HG02623 (cell line): Measurements from ENCODE around the gene CNPY1.

Experiments
- ATAC-seq: cut with Tn5 transposase; IDR thresholded peaks from one replicate; pipeline ENCODE4 v1.9.1; 2021; ENCODE audit warnings: moderate library complexity; ENCODE audit not compliant: unreplicated experiment

Gene CNPY1

DNA sequence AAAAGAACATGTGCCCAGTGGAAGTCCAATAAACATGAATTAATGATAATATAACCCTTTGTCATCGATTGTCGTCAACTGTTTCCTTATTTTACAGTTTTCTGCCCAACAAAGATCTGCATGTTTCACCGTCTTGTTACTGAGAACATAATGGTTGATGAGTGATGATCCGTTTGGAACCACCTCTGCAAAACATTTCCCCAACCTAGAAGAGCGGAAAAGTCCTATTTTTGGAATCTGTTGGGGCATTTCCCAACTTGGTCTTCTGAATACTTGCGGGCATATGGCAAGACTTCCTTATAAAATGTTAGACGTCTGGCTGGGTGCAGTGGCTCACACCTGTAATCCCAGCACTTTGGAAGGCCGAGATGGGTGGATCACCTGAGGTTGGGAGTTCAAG lies 32.1 kb downstream of the CNPY1 start:
- no peak for ATAC-seq

DNA sequence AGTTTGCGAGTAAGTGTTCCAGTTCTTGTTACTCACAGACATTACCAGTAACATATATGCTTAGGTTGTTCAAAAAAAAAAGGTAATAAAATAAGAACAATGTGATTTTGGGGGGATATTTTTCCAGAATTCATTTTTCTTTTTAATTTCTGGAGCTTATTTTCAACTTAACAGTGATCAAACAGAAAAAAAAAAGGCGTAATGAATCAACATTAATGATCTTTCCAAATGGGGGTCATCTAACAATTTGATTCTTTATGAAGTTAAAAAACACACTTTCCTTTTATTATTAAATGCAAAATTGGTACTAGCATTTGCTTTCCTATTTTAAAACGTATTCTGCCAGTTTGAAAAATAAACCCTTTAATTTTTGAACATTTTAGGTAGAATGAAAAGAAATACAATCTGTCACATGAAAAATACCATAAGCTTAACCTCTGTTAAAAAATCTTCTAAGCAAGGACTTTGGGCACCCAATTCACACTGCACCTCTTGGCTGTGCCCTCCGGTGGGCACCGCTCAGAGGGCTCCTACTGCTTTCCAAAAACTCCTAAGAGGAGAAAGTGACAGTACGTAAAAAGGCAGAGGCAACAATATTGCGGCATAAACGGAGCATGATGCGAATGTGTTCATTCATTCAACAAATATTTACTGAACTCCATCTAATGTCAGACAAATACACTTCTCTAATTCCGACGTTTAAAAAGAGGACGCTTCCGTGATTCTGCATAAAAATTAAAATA lies 32.6 kb downstream of the CNPY1 start:
- ATAC-seq: no peak

- ATAC-seq: no peak
These were observed 34.0 kb downstream of the CNPY1 start for GRCh38 chr7:155512246-155512887.

GRCh38 chr7:155511702-155511996 lies 34.7 kb downstream of the CNPY1 start:
- no peak for ATAC-seq

DNA sequence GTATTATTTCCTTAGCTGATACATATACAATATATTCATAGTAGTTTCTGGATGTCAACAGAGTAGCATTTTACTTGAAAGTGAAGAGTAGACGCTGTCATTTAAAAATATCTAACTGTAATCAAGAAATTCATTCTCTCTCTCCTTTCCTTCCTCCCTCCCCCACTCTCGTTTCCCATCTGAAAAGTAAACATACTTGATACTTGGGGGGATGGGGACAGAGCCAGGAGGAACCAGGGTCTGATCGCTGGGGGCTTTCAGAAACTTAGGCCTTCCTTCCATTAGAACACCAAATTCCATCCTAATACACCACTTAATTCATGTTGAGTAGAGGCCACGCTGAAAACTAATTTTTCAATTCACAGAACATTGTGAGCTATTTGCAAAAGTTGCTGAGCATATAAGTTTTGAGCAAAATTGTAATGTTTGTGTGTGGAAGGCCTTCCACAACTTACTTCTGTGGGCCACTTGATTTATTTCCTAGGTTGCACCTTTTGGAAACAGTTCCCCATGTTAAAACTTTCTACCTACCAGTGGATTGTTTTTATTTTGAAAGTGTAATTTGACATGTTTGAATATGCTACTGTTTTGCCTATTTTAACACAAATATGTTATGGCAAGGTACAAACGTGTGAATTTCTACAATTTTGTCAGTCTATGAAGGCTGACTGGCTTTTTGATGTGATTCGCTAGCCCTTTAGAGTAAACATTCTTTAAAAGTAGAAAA lies 35.2 kb downstream of the CNPY1 start:
- ATAC-seq: no peak

DNA sequence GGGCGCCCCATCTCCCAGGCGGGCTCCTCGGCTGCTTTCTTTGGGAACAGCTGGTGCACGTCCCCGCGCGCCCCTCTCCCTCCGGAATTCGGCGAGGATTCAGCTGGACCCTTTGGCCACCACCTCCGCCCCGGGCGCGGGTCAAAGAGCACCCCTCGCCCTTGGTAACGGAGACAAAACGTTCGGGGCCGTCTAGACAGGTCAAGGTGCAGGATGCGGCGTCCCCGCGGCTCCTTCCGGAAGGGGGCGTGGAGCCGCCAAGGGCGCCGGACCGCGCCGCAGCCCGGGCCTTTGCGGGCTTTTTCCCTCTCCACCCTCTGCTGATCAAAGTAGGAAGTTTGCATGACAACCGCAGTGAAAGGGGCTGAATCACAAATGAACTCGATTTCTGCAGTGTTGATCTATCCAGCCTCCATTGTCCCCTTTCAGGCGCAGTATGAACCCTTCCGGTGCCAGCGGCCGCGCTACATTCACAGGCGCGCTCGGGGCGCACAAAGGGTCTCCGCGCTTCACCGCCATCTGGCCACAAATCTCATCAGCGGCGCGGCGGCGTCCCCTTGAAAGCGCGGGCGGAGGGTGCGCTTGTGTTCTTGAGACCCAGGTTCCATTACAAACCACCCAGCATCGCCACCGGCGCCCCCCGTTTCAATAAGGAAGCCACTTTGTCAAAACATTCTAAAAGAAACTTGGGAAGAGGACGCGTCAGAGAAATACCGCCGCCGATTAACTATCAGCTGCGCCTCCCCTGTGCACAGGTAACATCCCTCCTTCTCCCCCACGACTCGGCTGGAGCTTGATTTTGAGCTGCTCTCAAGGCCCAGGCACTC lies 36.4 kb downstream of the CNPY1 start:
- no peak for ATAC-seq

DNA sequence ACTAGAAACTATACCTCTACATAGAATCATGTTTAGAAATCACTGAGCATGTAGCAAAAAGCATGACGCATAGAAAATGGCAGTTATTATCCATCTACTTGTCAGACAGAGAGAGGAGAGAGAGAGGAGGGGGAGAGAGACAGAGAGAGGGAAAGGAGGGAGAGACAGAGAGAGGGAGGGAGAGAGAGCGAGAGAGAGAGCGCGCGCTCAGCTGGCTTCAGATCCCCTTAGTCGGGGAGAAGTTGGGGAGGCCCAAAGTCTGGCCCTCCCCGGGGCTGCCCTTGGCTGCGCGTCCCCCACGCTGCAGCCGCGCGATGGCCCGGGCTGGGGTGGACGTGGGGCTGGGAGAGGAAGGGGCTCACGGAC lies 37.0 kb downstream of the CNPY1 start:
- ATAC-seq: no peak

DNA sequence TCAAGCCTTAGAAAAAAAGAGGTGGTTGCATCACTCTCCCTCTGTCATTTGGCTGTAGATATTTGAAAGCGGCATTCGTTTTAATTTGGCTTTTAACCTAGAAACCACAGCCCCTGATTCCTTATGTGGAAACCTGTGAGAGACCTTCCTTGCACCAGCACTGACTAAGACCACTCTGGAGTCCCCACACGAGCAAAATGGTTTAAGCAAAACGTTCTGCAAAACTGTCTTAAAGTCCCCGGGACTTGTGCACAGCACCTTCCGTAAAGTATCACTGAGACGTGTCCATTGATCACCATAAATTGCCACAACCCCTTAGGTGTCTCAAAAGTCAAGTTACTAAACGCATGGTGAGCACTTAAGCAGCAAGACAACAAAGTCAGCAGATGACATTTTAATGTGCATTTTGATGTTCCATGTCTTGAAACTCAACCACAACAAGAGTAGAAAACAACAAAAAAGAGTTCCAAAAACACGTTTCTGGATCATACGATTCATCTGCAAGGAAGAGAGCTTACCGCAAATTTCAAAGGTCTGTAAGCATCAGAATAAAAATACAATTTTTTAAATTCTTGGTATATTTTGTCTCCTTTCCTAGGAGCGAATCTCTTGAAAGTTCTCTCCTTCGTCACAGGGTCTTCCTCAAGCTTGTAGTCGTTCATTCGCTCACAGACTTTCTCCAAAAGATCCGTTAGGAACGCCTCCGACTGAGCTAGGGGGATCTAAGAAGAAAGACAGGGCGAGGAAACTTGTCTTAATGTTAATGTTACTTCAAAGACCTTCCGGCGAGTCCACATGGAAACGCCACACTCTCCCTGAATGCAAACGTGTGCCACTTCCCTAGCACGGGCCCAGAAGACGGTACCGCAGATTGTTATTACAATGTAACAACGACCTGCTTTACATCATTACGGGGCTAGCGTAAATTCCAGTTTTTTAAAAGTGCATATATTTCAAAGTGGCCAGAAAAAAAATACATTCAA lies 37.7 kb downstream of the CNPY1 start:
- ATAC-seq: no peak

- ATAC-seq: no peak
These were observed 38.8 kb downstream of the CNPY1 start for GRCh38 chr7:155507576-155507975.

DNA sequence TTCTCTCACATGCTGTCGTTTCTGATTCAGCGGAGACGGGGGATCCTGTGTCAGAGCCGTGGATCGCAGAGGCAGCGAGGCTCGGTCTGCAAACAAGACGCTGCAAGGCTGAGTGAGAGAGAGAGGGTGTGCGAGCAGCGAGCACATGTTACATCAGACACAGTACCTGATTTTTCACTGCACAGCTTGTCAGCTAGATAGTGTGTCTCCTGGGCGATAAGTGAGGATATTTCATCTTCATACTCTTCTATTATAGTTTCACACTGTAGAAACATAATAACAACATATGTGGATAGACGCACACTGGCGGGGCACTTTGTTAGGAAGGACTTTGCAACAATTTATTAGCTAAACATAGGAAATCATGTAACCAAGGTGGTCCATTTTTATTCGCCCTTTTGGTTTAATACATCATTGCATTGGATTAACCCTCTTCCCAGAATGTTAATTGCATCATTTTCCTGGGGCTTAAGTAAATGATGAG lies 39.5 kb downstream of the CNPY1 start:
- ATAC-seq: no peak

DNA sequence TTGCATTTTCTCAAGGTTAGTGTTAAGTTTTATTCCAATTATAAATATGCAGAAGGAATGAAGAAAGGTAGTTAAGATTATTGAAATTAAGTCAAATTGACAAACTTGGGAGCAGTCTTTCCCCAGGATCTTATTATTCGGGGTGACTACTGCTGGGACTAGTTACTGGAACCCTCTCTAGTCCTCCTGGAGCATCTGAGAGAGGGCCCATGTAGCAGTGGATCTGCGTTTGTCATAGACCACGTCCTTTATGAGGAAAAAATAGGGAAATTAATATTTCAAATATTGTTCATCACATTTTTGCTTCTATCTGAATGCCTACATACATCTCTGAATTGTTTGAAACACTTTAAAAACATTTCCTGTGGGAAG lies 41.0 kb downstream of the CNPY1 start:
- ATAC-seq: no peak

DNA sequence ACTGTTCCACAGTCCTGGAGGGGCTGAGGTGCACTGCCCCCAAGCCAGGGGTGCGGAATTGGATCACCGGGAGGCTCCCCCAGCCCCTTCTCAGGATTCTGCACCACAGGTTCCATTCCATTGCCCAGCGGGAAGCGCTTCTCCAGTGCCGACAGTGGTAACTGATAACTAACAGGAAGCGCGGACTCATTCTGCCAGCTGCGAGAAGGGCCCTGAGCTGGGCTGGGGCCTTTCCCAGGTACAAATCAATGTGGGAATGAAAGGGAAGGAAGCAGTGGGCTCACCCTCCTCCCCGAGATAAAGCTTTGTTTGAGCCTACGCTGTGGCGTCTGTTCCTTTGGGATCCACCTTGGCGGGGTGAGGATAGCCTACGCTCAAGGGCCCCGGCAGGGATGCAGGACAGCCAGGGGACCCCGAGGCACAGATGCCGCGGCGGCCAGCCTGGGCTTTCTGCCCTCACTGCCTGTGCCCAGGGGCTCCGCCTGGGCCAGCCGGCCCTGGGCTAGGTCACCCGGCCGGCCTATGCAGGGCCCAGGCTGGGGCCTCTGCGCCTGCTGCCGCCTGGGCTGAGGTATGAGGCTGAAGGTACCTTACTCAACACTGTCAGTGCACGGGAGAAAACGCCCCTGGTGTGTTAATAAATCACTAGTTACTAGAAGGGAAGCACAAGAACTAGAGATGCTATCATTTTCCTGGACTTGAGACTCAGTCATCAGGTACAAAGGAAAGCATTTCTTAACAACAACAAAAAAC lies 49.0 kb downstream of the CNPY1 start:
- no peak for ATAC-seq

GRCh38 chr7:155496267-155497005 lies 49.9 kb downstream of the CNPY1 start:
- no peak for ATAC-seq

DNA sequence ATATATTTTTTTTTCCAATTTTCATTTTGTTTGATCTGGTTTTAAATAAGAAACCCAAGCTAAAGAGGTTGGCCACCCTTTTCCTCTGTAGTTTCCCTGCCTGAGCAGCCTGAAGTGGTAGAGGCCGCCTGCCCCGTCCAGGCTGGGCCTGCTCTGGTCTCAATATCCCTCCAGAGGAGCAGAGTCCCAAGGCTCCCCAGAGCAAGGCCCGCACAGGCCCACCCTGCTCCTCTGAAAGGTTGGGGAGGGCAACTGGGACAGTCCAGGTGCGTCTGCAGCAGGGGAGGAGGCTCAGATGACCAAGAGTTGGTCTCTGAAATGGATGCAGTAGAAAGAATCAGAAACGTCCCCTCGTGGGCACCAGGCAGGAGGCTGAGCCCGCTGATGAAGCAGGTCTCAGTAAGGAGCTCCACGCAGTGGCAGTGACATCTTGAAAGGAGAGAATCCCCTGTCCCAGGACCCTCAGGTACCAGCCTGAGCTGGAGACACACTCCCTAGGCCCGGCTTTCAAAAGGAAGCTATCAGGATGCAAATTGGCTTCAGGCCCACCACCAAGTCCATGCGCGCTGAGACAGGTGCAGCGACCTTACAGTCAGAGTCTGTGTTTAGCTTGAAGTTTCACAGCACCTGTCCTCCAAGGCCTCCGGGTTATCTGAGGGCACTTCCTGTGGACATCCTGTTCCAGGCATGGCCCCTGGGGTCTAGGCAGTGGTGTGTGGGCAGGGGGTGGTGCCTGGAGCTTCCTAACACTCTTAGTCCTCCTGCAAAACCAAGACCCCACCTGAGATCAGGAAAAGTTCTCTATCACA lies 50.7 kb downstream of the CNPY1 start:
- no peak for ATAC-seq

- no peak for ATAC-seq
These were observed 51.8 kb downstream of the CNPY1 start for GRCh38 chr7:155494551-155494950.

- ATAC-seq: no peak
These were observed 52.4 kb downstream of the CNPY1 start for GRCh38 chr7:155493744-155494538.

- ATAC-seq: no peak
These were observed 54.5 kb downstream of the CNPY1 start for GRCh38 chr7:155491812-155492211.
